GM12865 (cell line): ENCODE results near the gene KRTAP4-16.
"Not testable (repeated sequence)": the region's sequence is repeated elsewhere in the genome, so short reads cannot be mapped to it uniquely, and the experiment has no call there.

Source experiments
- DNase-seq: peaks from one replicate; pipeline ENCODE4 v3.0.0; 2010; ENCODE audit warnings: low read depth
- H3K4me3 ChIP-seq: 2 replicates; pipeline ENCODE4 v1.5.1; 2011; ENCODE audit warnings: mild to moderate bottlenecking, low read depth, low read length, control low read depth
- CTCF ChIP-seq: IDR thresholded peaks from 2 replicates; pipeline ENCODE4 v1.5.1; 2011; ENCODE audit warnings: low read length, control low read depth, low read depth, inconsistent platforms; ENCODE audit not compliant: insufficient read depth; ENCODE audit errors: missing control alignments

KRTAP4-16 gene

GRCh38 chr17:41101586-41102259 is at the start of gene KRTAP4-16:
TSS of gene KRTAP4-16 (minus strand) at chr17:41102209. CDS start at chr17:41102209, 0 bp downstream.
- no peak for TF ChIP-seq CTCF
- DNase-seq: no peak
- no peak within 1 kb of the TSS for H3K4me3 ChIP-seq

DNA sequence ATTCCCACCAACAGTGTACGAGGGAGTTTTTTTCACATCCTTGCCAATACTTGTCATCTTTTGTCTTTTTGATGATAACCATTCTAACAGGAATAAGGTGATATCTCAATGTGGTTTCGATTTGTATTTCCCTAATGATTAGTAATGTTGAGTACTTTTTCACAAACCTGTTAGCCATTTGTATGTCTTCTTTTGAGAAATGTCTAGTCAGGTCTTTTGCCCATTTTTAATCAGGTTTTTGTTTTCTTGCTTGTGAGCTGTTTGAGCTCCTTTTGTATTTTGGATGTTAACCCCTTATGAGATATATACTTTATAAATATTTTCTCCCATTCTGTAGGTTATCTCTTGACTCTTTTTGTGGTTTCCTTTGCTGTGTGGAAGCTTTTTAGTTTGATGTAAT is 49.5 kb upstream of the KRTAP4-16 start:
- DNase-seq: no peak
- TF ChIP-seq CTCF: no peak
- no peak overlapping the region for H3K4me3 ChIP-seq

- no peak overlapping the region for H3K4me3 ChIP-seq
- no peak for DNase-seq
- no peak for TF ChIP-seq CTCF
Measured at GRCh38 chr17:41150026-41150425, 48.0 kb upstream of the KRTAP4-16 start.

GRCh38 chr17:41149652-41149985 is 47.6 kb upstream of the KRTAP4-16 start, which contains the start of gene KRTAP4-5:
TSS of gene KRTAP4-5 (minus strand) at chr17:41149825. CDS start at chr17:41149767, 58 bp downstream.
- TF ChIP-seq CTCF: no peak
- DNase-seq: no peak
- no peak within 1 kb of the TSS for H3K4me3 ChIP-seq

DNA sequence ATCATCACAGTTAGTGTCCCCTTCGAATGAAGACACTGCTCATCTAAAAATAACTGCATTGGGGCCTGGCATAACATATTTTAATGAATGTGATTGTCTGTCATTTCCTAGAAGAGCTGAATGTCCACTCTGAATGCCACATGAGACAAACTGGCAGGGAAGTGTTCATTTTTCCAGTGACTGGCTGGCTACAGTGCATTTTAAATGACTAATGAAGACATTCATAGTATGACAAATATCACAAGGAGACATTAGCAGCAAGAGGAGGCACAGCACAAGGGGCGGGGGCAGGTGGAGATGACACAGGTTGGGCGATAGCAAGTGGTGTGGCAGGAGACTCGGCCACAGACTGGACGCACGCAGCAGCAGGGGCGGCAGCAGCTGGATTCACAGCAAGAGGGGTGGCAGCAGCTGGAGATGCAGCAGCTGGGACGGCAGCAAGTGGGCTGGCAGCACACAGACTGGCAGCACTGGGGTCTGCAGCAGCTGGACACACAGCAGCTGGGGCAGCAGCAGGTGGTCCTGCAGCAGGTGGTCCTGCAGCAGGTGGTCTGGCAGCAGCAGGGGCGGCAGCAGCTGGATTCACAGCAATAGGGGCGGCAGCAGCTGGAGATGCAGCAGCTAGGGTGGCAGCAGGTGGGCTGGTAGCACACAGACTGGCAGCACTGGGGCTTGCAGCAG is 47.1 kb upstream of the KRTAP4-16 start:
- H3K4me3 ChIP-seq, DNase-seq: not testable (repeated sequence)

DNA sequence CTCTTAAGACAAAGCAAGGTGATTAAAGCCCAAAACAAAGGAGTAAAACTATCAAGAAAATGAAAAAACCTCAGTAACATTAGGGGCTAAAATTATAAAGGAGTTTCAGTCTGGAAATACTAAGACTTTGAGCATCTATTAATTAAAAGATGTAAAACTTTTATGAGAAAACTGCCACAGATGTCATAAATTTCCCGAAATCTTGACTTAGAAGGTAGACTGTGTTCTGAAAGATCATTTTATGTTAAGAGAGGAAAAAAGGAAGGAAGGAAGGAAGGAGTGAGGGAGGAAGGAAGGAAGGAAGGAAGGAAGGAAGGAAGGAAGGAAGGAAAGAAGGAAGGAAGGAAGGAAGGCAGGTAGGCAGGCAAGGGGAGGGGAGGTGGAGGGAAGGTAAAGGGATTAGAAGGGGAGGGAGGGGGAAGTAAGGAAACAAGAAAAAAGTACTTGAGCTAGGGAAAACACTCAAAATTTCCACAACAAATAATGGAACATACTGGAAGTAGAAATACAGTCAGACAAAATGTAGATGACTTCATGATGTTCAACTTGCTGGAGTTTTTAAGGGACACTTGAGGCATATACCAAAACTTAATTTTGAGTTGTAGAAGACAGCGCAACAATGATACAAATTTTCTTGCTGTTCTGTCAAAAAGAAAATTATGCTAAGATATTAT is 45.7 kb upstream of the KRTAP4-16 start:
- no peak for TF ChIP-seq CTCF

DNA sequence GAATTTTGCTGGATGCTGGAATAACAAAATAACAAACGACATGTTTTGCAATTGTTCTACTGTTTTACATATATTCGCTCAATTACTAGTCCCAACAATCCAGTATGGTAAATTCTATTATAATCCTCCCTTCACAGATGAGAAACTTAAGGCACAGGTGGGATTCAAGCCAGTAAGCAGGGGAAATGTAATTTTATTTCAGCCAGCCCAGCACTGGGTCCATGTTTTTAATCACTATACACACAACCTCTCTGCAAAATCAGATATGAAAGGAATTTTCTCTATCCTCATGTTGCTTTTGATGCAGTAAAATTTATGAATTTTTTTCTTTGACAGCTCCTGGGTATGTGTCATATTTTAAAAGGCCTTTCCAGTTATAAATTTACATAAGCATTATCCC is 43.3 kb upstream of the KRTAP4-16 start:
- no peak for DNase-seq
- H3K4me3 ChIP-seq: no peak overlapping the region
- TF ChIP-seq CTCF: no peak

More for the DNA sequence above, 45.7 kb upstream of the KRTAP4-16 start:
- H3K4me3 ChIP-seq: no peak overlapping the region
- DNase-seq: no peak
